Measurements from ENCODE around the gene HSPD1. TPM values are rescaled to one million over a fixed set of nuclear protein-coding genes. Genes with fewer than 3 reads are reported as not detected.

Gene HSPD1
- total and polyA plus RNA-seq, 9 of the 15 experiments (the other 6 are each of a cell fraction or from before 2014, with no cell fraction given): 398 to 1,014 (median 622) TPM

DNA sequence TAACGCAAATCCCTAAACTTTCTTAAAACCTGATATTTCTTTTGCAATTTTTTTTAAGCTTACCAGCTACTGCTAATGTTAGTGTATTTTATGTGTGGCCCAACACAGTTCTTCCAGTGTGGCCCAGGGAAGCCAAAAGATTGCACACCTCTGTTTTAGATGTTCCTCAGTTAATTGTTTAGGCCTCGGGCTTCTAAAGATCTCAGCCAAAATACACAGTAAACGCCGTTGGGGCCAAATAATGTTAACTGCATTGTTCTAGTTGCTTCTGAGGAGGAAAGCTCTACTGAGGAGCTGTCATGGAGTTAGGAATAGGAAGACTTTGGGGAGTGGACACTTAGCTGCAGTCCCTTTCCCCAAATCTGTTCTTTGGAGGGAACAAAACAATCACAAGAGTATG is 2.6 kb upstream of the HSPD1 start:
- no peak for ATAC-seq
- peaks cover 54% of the 10 kb centered on the region for H3K36me3 ChIP-seq (ENCODE audit: control insufficient read depth, insufficient read depth, low read length)
- no peak for DNase-seq (ENCODE audit: extremely low read depth in 1 of 4, low spot score in 3 of 4)

DNA sequence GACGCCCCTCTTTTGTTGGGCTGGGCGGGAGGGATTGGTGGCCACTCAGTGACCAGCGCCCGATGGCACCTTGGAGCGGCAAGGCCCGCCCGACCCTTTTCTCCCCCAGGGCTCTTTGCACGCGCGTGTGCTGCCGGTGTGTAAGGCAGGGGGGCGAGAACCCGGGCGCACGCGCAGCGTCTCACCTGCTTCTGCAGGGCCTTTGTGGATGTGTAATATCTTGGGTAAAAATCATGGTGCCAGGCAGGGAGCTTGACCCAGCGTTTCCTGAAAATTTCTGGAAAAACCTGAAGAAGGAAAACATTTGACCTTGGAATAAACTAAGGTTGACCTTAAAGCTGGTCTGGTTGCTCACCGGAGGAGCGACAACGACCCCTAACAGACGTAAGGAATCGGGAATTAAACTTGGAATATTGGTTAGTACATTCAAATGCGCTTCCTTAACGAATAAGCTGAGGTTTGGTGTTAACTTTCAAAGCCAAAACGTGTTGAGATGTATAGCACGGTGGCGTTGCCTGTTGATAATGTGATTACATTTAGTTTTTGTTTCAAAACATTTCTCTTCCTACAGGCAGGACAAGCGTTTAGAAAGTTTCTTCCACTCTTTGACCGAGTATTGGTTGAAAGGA is 977 bp upstream of the HSPD1 start:
- no peak for FAIRE-seq
- Histone ChIP-seq H3K9me3 (replicated peaks; ENCODE audit: control insufficient read depth, insufficient read depth, low read depth, low read length) (no peaks in the 10 kb centered on the region), H3K36me3 (ENCODE audit: control insufficient read depth, insufficient read depth, low read length) (peaks cover 70% of the 10 kb centered on the region), H3K9me1 (ENCODE audit: control insufficient read depth, insufficient read depth, low read length) (no peaks in the 10 kb centered on the region), H3K79me2 (ENCODE audit: control insufficient read depth, insufficient read depth, low read length) (peaks cover 85% of the 10 kb centered on the region), H2AFZ (ENCODE audit: low read depth, low read length) (peak overlapping the region; percentile 81), H3K27me3 (ENCODE audit: control insufficient read depth in 2 of 2, insufficient read depth in 2 of 2, low read length in 2 of 2) (no peaks in the 10 kb centered on the region), H3K4me1 (replicated peaks in 1 of 2; ENCODE audit: control insufficient read depth in 2 of 2, insufficient read depth in 2 of 2, low read length in 2 of 2) (peaks cover 10 to 15% of the 10 kb centered on the region in 2 experiments; a peak in 4 of 5 replicates), H4K20me1 (replicated peaks; ENCODE audit: control insufficient read depth, insufficient read depth, low read length) (peaks cover 14% of the 10 kb centered on the region), H3K9ac (ENCODE audit: insufficient read depth in 1 of 2, low read depth in 2 of 2, low read length in 2 of 2) (peak overlapping the region; percentile 98 to 99), H3K4me3 (peak overlapping the region; percentile 74), H3K27ac (ENCODE audit: extremely low read depth, low read depth, low read length) (peak overlapping the region; percentile 95), H3K4me2 (ENCODE audit: insufficient read depth, low read length) (peak overlapping the region; percentile 95)
- no peak for ATAC-seq
- 0% methylated on average over 14 of the region's 30 CpGs for WGBS (ENCODE audit: insufficient coverage, low coverage, missing lambda C conversion rate)
- no peak for DNase-seq (ENCODE audit: extremely low read depth in 1 of 4, low spot score in 3 of 4)
- ChIA-PET POLR2A (interaction anchor here (1.0 to 6.5 kb wide), 9 partner anchors 8 to 87 kb away, joined by 3 to 34 read pairs (median 4); partner anchors contain the start of genes MOB4 and SF3B1), CTCF (ENCODE audit: low intra/inter-chr PET ratio) (no interaction called here)
- intact Hi-C loops (cut with micrococcal nuclease): loop anchor here (1.0 to 5.0 kb wide), 3 partner anchors 14 to 97 kb away; partner anchors contain the start of gene SF3B1
- in situ Hi-C loops (cut with MboI): no loop called here
- BruUV-seq (replicated peaks): TSS peak; percentile 67
- peak in 1 of 2 experiments; percentile 35; a peak in 2 of 4 replicates for TF ChIP-seq ARNT (IDR thresholded peaks at IDR 0.05)

More for the DNA sequence above, 2.6 kb upstream of the HSPD1 start:
- in situ Hi-C loops (cut with MboI): no loop called here
- Histone ChIP-seq H3K9me1 (ENCODE audit: control insufficient read depth, insufficient read depth, low read length) (no peaks in the 10 kb centered on the region), H3K27me3 (ENCODE audit: control insufficient read depth in 2 of 2, insufficient read depth in 2 of 2, low read length in 2 of 2) (no peaks in the 10 kb centered on the region), H3K4me1 (replicated peaks in 1 of 2; ENCODE audit: control insufficient read depth in 2 of 2, insufficient read depth in 2 of 2, low read length in 2 of 2) (peaks cover 2 to 8% of the 10 kb centered on the region in 2 experiments; a peak in 2 of 5 replicates), H3K4me2 (ENCODE audit: insufficient read depth, low read length) (peak overlapping the region; percentile 95), H4K20me1 (replicated peaks; ENCODE audit: control insufficient read depth, insufficient read depth, low read length) (0 out of 2 replicates have a peak, but pooled peaks cover 3% of the 10 kb centered on the region), H3K4me3 (peak overlapping the region; percentile 74), H2AFZ (ENCODE audit: low read depth, low read length) (no peak overlapping the region), H3K9ac (ENCODE audit: insufficient read depth in 1 of 2, low read depth in 2 of 2, low read length in 2 of 2) (peak overlapping the region; percentile 56 to 99), H3K9me3 (replicated peaks; ENCODE audit: control insufficient read depth, insufficient read depth, low read depth, low read length) (no peaks in the 10 kb centered on the region), H3K79me2 (ENCODE audit: control insufficient read depth, insufficient read depth, low read length) (peaks cover 69% of the 10 kb centered on the region), H3K27ac (ENCODE audit: extremely low read depth, low read depth, low read length) (peak overlapping the region; percentile 16; the same call in 1 of the 3 replicates)
- no TSS peak for BruUV-seq (replicated peaks)
- intact Hi-C loops (cut with micrococcal nuclease): loop anchor here (5.0 kb wide), 1 partner anchor 95 kb away; no protein-coding TSS in a partner anchor
- POLR2A ChIA-PET: interaction anchor here (0.7 to 6.5 kb wide), 3 partner anchors 11 to 89 kb away, joined by 3 to 34 read pairs (median 3); partner anchors contain the start of gene MOB4
- WGBS (ENCODE audit: insufficient coverage, low coverage, missing lambda C conversion rate): 0% methylated on average over 4 of the region's 4 CpGs
- CTCF ChIA-PET (ENCODE audit: low intra/inter-chr PET ratio): no interaction called here
- no peak for FAIRE-seq
- no peak for TF ChIP-seq CBFA2T3 (IDR thresholded peaks at IDR 0.05)
- TF ChIP-seq TCF7 (IDR thresholded peaks at IDR 0.05; ENCODE audit: borderline replicate concordance): no peak
- TF ChIP-seq CREBBP (IDR thresholded peaks at IDR 0.05; ENCODE audit: low read depth, low read length): no peak
- no peak for TF ChIP-seq FOXJ2 (tag; IDR thresholded peaks at IDR 0.05)
- no peak for TF ChIP-seq ZNF23 (CRISPR knock-in tag; IDR thresholded peaks at IDR 0.05)
- TF ChIP-seq, protein P1, sequence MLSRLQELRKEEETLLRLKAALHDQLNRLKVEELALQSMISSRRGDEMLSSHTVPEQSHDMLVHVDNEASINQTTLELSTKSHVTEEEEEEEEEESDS (CRISPR knock-in tag; IDR thresholded peaks at IDR 0.05): no peak
- TF ChIP-seq MTA3 (IDR thresholded peaks at IDR 0.05; ENCODE audit: borderline replicate concordance): no peak

All from K562 (cell line).